ENCODE measurements around the gene ZNF267. TPM values are rescaled to one million over a fixed set of nuclear protein-coding genes. Genes with fewer than 3 reads are reported as not detected.

The ZNF267 gene
- total RNA-seq, 4 donors from 2014 or later = 13.1 to 25.9 (median 16.2) TPM

- Histone ChIP-seq H3K4me1 (peaks cover 3 to 11% of the 10 kb centered on the region in 2 donors), H3K27ac (peak overlapping the region in 2 of 3 donors; percentile 10 to 15), H3K9me3 (no peaks in the 10 kb centered on the region), H3K4me3 (replicated peaks in 1 of 3) (no peak overlapping the region), H3K36me3 (no peaks in the 10 kb centered on the region), H3K27me3 (no peaks in the 10 kb centered on the region)
- WGBS, 2 donors = 39 to 48% methylated on average over 4 of the region's 4 CpGs
- peak in 1 of 2 donors; percentile 21 for DNase-seq
- intact Hi-C loops (cut with DNase I) = loop anchor here (10.0 kb wide), 2 partner anchors 165 to 885 kb away; partner anchors contain the start of gene HSD3B7
- TF ChIP-seq POLR2A (IDR thresholded peaks at IDR 0.05) (no peak), CTCF (IDR thresholded peaks at IDR 0.05) (no peak)
Observed at GRCh38 chr16:31869511-31870201, 4.0 kb upstream of the ZNF267 start.

GRCh38 chr16:31870809-31871208 lies 2.8 kb upstream of the ZNF267 start:
- DNase-seq = no peak
- Histone ChIP-seq H3K9me3 (no peaks in the 10 kb centered on the region), H3K27me3 (no peaks in the 10 kb centered on the region), H3K36me3 (no peaks in the 10 kb centered on the region), H3K4me1 (peaks cover 9 to 22% of the 10 kb centered on the region in 2 donors), H3K4me3 (replicated peaks in 1 of 3) (no peak overlapping the region), H3K27ac (no peak overlapping the region)
- no peak for TF ChIP-seq POLR2A (IDR thresholded peaks at IDR 0.05)
- no peak for TF ChIP-seq CTCF (IDR thresholded peaks at IDR 0.05)
- intact Hi-C loops (cut with DNase I) = loop anchor here (10.0 kb wide), 1 partner anchor 166 kb away; no protein-coding TSS in a partner anchor
- 70 to 80% methylated on average over 2 of the region's 2 CpGs for WGBS, 2 donors

DNA sequence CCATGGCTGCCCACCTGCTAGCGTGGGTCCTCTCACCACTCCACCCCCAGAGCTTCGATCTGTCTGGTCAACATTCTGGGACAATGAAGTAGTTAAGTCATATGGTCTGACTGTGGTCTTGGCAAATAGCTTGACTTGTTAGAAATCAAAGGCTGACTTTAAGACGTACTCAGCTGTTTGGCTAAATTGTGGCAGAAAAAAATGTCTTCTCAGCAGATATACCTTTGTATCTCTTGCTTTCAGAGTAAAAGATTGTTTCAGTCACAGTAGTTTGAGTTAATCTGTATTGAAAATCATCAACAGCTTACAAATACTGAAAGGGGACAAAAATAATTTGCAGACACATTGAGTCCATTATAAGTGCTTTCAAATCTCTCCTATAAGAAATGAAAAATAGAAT lies 2.1 kb upstream of the ZNF267 start:
- intact Hi-C loops (cut with DNase I) = loop anchor here (10.0 kb wide), 1 partner anchor 167 kb away; no protein-coding TSS in a partner anchor
- peaks cover 9 to 28% of the 10 kb centered on the region in 2 donors for H3K4me1 ChIP-seq
- H3K27ac ChIP-seq = no peak overlapping the region
- no peak overlapping the region for H3K4me3 ChIP-seq (replicated peaks in 1 of 3)
- TF ChIP-seq POLR2A (IDR thresholded peaks at IDR 0.05) = no peak
- TF ChIP-seq CTCF (IDR thresholded peaks at IDR 0.05) = no peak
- H3K36me3 ChIP-seq = no peaks in the 10 kb centered on the region
- DNase-seq = no peak
- WGBS, 2 donors = 81 to 87% methylated on average over 3 of the region's 3 CpGs
- no peaks in the 10 kb centered on the region for H3K27me3 ChIP-seq
- no peaks in the 10 kb centered on the region for H3K9me3 ChIP-seq

DNA sequence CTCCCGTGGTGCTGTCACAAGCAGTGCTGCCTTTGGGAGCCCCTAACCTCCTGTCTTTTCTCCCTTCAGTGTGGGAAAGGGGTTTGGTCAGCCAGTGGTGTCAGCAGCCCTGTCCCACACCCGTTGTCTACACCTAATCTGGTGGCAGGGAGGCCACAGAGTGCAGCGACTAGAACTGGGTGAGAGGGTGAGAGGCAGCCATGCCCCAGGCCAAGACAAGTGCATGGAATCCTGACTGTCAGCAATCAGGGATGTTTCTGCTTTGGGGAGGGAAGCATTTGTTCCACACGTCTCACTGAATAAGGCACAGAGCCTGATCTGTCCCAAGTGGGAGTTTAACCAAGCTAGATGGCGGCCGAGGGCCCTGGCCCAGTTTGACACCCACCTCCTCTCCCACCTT lies 1.4 kb upstream of the ZNF267 start:
- H3K27ac ChIP-seq = no peak overlapping the region
- DNase-seq = no peak
- TF ChIP-seq CTCF (IDR thresholded peaks at IDR 0.05) (no peak), POLR2A (IDR thresholded peaks at IDR 0.05) (no peak)
- no peak overlapping the region for H3K4me3 ChIP-seq (replicated peaks in 1 of 3)
- 77 to 91% methylated on average over 5 to 6 of the region's 6 CpGs for WGBS, 2 donors
- H3K27me3 ChIP-seq = no peaks in the 10 kb centered on the region
- no peaks in the 10 kb centered on the region for H3K9me3 ChIP-seq
- peaks cover 12 to 35% of the 10 kb centered on the region in 2 donors for H3K4me1 ChIP-seq
- H3K36me3 ChIP-seq = no peaks in the 10 kb centered on the region
- intact Hi-C loops (cut with DNase I) = loop anchor here (10.0 kb wide), 1 partner anchor 167 kb away; no protein-coding TSS in a partner anchor

Measured in thyroid gland (tissue), 4 donors.